Astrocyte (in vitro differentiated cells and primary cell): Measurements from ENCODE around the gene ZFTA. TPM values are rescaled to one million over a fixed set of nuclear protein-coding genes. Genes with fewer than 3 reads are reported as not detected.

Experiments used
- DNase-seq: peaks from one replicate; pipeline ENCODE4 v3.0.0-alpha.2; 2010; ENCODE audit warnings: low read depth
- FAIRE-seq: peaks from 2 replicates; lab custom pipeline; 2011; peaks lifted over from hg19 to GRCh38; lab: Jason Lieb, UNC
- H2AFZ ChIP-seq: 2 replicates; pipeline ENCODE4 v1.6.0; 2012; ENCODE audit warnings: low read depth, low read length, inconsistent platforms
- H3K27ac ChIP-seq: 2 replicates; pipeline ENCODE4 v1.5.1; 2011; ENCODE audit warnings: low read depth, low read length, inconsistent platforms
- H3K27me3 ChIP-seq: 2 replicates; pipeline ENCODE4 v1.6.0; 2011; ENCODE audit warnings: low read length, inconsistent platforms; ENCODE audit not compliant: insufficient read depth
- H3K36me3 ChIP-seq: 2 replicates; pipeline ENCODE4 v1.5.1; 2011; ENCODE audit warnings: low read length, inconsistent platforms; ENCODE audit not compliant: insufficient read depth
- H3K4me1 ChIP-seq: 2 replicates; pipeline ENCODE4 v1.5.1; 2011; ENCODE audit warnings: low read length, inconsistent platforms; ENCODE audit not compliant: insufficient read depth
- H3K4me2 ChIP-seq: 2 replicates; pipeline ENCODE4 v1.6.0; 2012; ENCODE audit warnings: low read length, inconsistent platforms
- H3K4me3 ChIP-seq: 2 replicates; pipeline ENCODE4 v1.5.1; 2011; ENCODE audit warnings: low read depth, mild to moderate bottlenecking, low read length, inconsistent platforms; ENCODE audit not compliant: insufficient read depth
- H3K79me2 ChIP-seq: 2 replicates; pipeline ENCODE4 v1.6.0; 2012; ENCODE audit warnings: mild to moderate bottlenecking, low read length, inconsistent platforms; ENCODE audit not compliant: insufficient read depth
- H3K9ac ChIP-seq: 2 replicates; pipeline ENCODE4 v1.6.0; 2012; ENCODE audit warnings: mild to moderate bottlenecking, low read length, inconsistent platforms
- H3K9me3 ChIP-seq: 2 replicates; pipeline ENCODE4 v1.5.1; 2012; ENCODE audit warnings: low read depth, mild to moderate bottlenecking, low read length, inconsistent platforms; ENCODE audit not compliant: insufficient read depth
- H4K20me1 ChIP-seq: 2 replicates; pipeline ENCODE4 v1.6.0; 2012; ENCODE audit warnings: low read length, inconsistent platforms; ENCODE audit not compliant: insufficient read depth
- H3K27ac Mint-ChIP-seq: one replicate; pipeline ENCODE4 v1.8.0; 2021; ENCODE audit warnings: mild to moderate bottlenecking, mixed read lengths; ENCODE audit not compliant: unreplicated experiment
- H3K27me3 Mint-ChIP-seq: one replicate; pipeline ENCODE4 v1.8.0; 2021; ENCODE audit warnings: low read depth, mixed read lengths; ENCODE audit not compliant: unreplicated experiment
- H3K36me3 Mint-ChIP-seq: one replicate; pipeline ENCODE4 v1.8.0; 2021; ENCODE audit warnings: low read depth, mixed read lengths; ENCODE audit not compliant: unreplicated experiment
- H3K4me1 Mint-ChIP-seq: one replicate; pipeline ENCODE4 v1.8.0; 2021; ENCODE audit warnings: low read depth, mixed read lengths; ENCODE audit not compliant: unreplicated experiment
- H3K4me3 Mint-ChIP-seq: one replicate; pipeline ENCODE4 v1.8.0; 2021; ENCODE audit warnings: mild to moderate bottlenecking, moderate library complexity, mixed read lengths; ENCODE audit not compliant: unreplicated experiment
- H3K9me3 Mint-ChIP-seq: one replicate; pipeline ENCODE4 v1.8.0; 2021; ENCODE audit warnings: mild to moderate bottlenecking, mixed read lengths; ENCODE audit not compliant: unreplicated experiment
- EZH2 ChIP-seq: IDR thresholded peaks from 2 replicates; pipeline ENCODE4 v1.6.1; 2012; ENCODE audit warnings: mild to moderate bottlenecking, low read length, inconsistent platforms; ENCODE audit not compliant: insufficient read depth
- total RNA-seq: library from RNA; stranded (reverse); gene quantifications from 2 replicates; pipeline ENCODE4 v1.2.1, GENCODE V29; 2021
- TF ChIP-seq, protein P1 (sequence below): IDR thresholded peaks from 2 replicates; pipeline ENCODE4 v1.5.1; 2011; ENCODE audit warnings: low read depth, mild to moderate bottlenecking, inconsistent platforms, low read length, moderate library complexity; ENCODE audit not compliant: insufficient read depth

The ZFTA gene
- total RNA-seq, 1 donor from 2014 or later = 31.2 TPM

- peaks cover 3% of the 10 kb centered on the region for H3K36me3 ChIP-seq
- H3K27ac Mint-ChIP-seq = no peak overlapping the region
- FAIRE-seq (no peak), DNase-seq (no peak)
- no peaks in the 10 kb centered on the region for H3K27me3 Mint-ChIP-seq
- TF ChIP-seq, protein P1, sequence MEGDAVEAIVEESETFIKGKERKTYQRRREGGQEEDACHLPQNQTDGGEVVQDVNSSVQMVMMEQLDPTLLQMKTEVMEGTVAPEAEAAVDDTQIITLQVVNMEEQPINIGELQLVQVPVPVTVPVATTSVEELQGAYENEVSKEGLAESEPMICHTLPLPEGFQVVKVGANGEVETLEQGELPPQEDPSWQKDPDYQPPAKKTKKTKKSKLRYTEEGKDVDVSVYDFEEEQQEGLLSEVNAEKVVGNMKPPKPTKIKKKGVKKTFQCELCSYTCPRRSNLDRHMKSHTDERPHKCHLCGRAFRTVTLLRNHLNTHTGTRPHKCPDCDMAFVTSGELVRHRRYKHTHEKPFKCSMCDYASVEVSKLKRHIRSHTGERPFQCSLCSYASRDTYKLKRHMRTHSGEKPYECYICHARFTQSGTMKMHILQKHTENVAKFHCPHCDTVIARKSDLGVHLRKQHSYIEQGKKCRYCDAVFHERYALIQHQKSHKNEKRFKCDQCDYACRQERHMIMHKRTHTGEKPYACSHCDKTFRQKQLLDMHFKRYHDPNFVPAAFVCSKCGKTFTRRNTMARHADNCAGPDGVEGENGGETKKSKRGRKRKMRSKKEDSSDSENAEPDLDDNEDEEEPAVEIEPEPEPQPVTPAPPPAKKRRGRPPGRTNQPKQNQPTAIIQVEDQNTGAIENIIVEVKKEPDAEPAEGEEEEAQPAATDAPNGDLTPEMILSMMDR = no peak
- TF ChIP-seq EZH2 = no peak
- H3K4me3 Mint-ChIP-seq = peak overlapping the region; percentile 54
- H3K4me3 ChIP-seq = peak overlapping the region; percentile 37
- H3K27me3 ChIP-seq = no peaks in the 10 kb centered on the region
- H3K4me2 ChIP-seq = peak overlapping the region; percentile 75
- H3K27ac ChIP-seq = no peak overlapping the region
- peaks cover 32% of the 10 kb centered on the region for H3K79me2 ChIP-seq
- H2AFZ ChIP-seq = peak overlapping the region; percentile 47
- H3K4me1 ChIP-seq = peaks cover 19% of the 10 kb centered on the region
- no peaks in the 10 kb centered on the region for H3K9me3 Mint-ChIP-seq
- no peaks in the 10 kb centered on the region for H3K36me3 Mint-ChIP-seq
- H3K4me1 Mint-ChIP-seq = peaks cover 18% of the 10 kb centered on the region
- peak overlapping the region; percentile 46 for H3K9ac ChIP-seq
- H4K20me1 ChIP-seq = peaks cover 56% of the 10 kb centered on the region
- H3K9me3 ChIP-seq = no peaks in the 10 kb centered on the region
Measured at GRCh38 chr11:63763496-63764339, 4.9 kb downstream of the ZFTA start.

GRCh38 chr11:63762654-63763495 is 5.7 kb downstream of the ZFTA start:
- no peak overlapping the region for H3K27ac ChIP-seq

More at GRCh38 chr11:63762654-63763495, 5.7 kb downstream of the ZFTA start:
- peak overlapping the region; percentile 47 for H2AFZ ChIP-seq
- H3K9me3 ChIP-seq = no peaks in the 10 kb centered on the region
- H3K36me3 Mint-ChIP-seq = peaks cover 3% of the 10 kb centered on the region
- peak overlapping the region; percentile 75 for H3K4me2 ChIP-seq
- peak overlapping the region; percentile 37 for H3K4me3 ChIP-seq
- DNase-seq = no peak
- no peaks in the 10 kb centered on the region for H3K27me3 ChIP-seq
- peaks cover 55% of the 10 kb centered on the region for H4K20me1 ChIP-seq
- peak overlapping the region; percentile 46 for H3K9ac ChIP-seq
- H3K9me3 Mint-ChIP-seq = no peaks in the 10 kb centered on the region
- no peak overlapping the region for H3K27ac Mint-ChIP-seq
- peaks cover 19% of the 10 kb centered on the region for H3K4me1 ChIP-seq
- TF ChIP-seq, protein P1 = no peak
- TF ChIP-seq EZH2 = no peak
- H3K36me3 ChIP-seq = peaks cover 8% of the 10 kb centered on the region
- H3K4me1 Mint-ChIP-seq = peaks cover 18% of the 10 kb centered on the region
- no peak for FAIRE-seq
- peak overlapping the region; percentile 82 for H3K4me3 Mint-ChIP-seq
- peaks cover 30% of the 10 kb centered on the region for H3K79me2 ChIP-seq
- no peaks in the 10 kb centered on the region for H3K27me3 Mint-ChIP-seq
